K562 (cell line): ENCODE results near the gene KCTD4. TPM values are rescaled to one million over a fixed set of nuclear protein-coding genes. Genes with fewer than 3 reads are reported as not detected.

Experiments used
- ATAC-seq: fragments of 200-7000 bp; cut with Tn5 transposase; 3 replicates; pipeline ENCODE4 v1.9.1; 2020; ENCODE audit warnings: moderate library complexity
- BruUV-seq: library from RNA; stranded (reverse); fragments of 400-500 nt; replicated peaks from 2 replicates; lab custom pipeline; 2021; lab: Mats Ljungman, UMichigan
- CTCF ChIA-PET: fragments of 300-600 bp; formaldehyde crosslinking; extraction: SDS; loops from one replicate; lab custom pipeline; 2021; ENCODE audit warnings: low intra/inter-chr PET ratio; lab: Yijun Ruan, JAX
- POLR2A ChIA-PET: fragments of 300-600, 350-650 bp; sonication (Branson Sonifier 250); formaldehyde crosslinking; extraction: SDS; loops from one replicate; lab custom pipeline; 2021; ENCODE audit warnings: antibody characterized with exemption, inconsistent platforms; lab: Yijun Ruan, JAX
- DNase-seq, 4 experiments: peaks; one replicate each; pipeline versions ENCODE4 v3.0.0 to v3.0.0-alpha.2; 2011 to 2018; ENCODE audit warnings: low spot score in 3 of 4, mixed read lengths in 3 of 4; ENCODE audit errors: extremely low read depth in 1 of 4
- FAIRE-seq: peaks from 2 replicates; lab custom pipeline; 2011; peaks lifted over from hg19 to GRCh38; lab: Jason Lieb, UNC
- H2AFZ ChIP-seq: 2 replicates; pipeline ENCODE4 v1.6.0; 2011; ENCODE audit warnings: low read depth, low read length, control low read depth, inconsistent platforms
- H3K27ac ChIP-seq: fragments of 200-600 bp; 3 replicates; pipeline ENCODE4 v1.8.0; 2011; ENCODE audit warnings: low read depth, mild to moderate bottlenecking, control low read depth, inconsistent platforms, low read length, moderate library complexity, mixed read lengths; ENCODE audit errors: extremely low read depth
- H3K27me3 ChIP-seq, 2 experiments: fragments of 300-600 bp in 1 of 2; 2 replicates in 1 of 2; 3 replicates in 1 of 2; pipeline versions ENCODE4 v1.6.0 to v1.8.0; 2011; ENCODE audit warnings: inconsistent platforms in 2 of 2, low read length in 2 of 2, mild to moderate bottlenecking in 1 of 2, mixed read lengths in 1 of 2, moderate library complexity in 1 of 2; ENCODE audit not compliant: control insufficient read depth in 2 of 2, insufficient read depth in 2 of 2
- H3K36me3 ChIP-seq: fragments of 300-600 bp; 3 replicates; pipeline ENCODE4 v1.8.0; 2011; ENCODE audit warnings: mild to moderate bottlenecking, low read length, inconsistent platforms; ENCODE audit not compliant: control insufficient read depth, insufficient read depth
- H3K4me1 ChIP-seq, 2 experiments: fragments of 200-600 bp in 1 of 2; replicated peaks in 1 of 2; 2 replicates in 1 of 2; 3 replicates in 1 of 2; pipeline versions ENCODE4 v1.5.1 to v1.8.0; 2011; ENCODE audit warnings: inconsistent platforms in 2 of 2, low read length in 2 of 2, mild to moderate bottlenecking in 1 of 2, mixed read lengths in 1 of 2, moderate library complexity in 1 of 2; ENCODE audit not compliant: control insufficient read depth in 2 of 2, insufficient read depth in 2 of 2
- H3K4me2 ChIP-seq: 2 replicates; pipeline ENCODE4 v1.6.1; 2011; ENCODE audit warnings: low read length, control low read depth, inconsistent platforms, mixed read lengths; ENCODE audit not compliant: insufficient read depth
- H3K4me3 ChIP-seq: fragments of 200-600 bp; sonication (generic), shearing (Covaris generic); 2 replicates; pipeline ENCODE4 v1.5.1; 2016; ENCODE audit warnings: control low read depth, inconsistent platforms
- H3K79me2 ChIP-seq: fragments of 200-600 bp; 3 replicates; pipeline ENCODE4 v1.8.0; 2011; ENCODE audit warnings: low read length, inconsistent platforms; ENCODE audit not compliant: control insufficient read depth, insufficient read depth
- H3K9ac ChIP-seq, 2 experiments: 2 replicates each; pipeline versions ENCODE4 v1.6.0 to v1.6.1; 2011; ENCODE audit warnings: low read depth in 2 of 2, low read length in 2 of 2, control low read depth in 1 of 2, inconsistent platforms in 1 of 2, mild to moderate bottlenecking in 1 of 2, mixed read lengths in 1 of 2; ENCODE audit not compliant: insufficient read depth in 1 of 2
- H3K9me1 ChIP-seq: one replicate; pipeline ENCODE4 v1.6.0; 2011; ENCODE audit warnings: inconsistent platforms, mild to moderate bottlenecking, low read length, moderate library complexity; ENCODE audit not compliant: control insufficient read depth, insufficient read depth
- H3K9me3 ChIP-seq: replicated peaks from 2 replicates; pipeline ENCODE4 v1.5.1; 2011; ENCODE audit warnings: low read depth, low read length, inconsistent platforms; ENCODE audit not compliant: control insufficient read depth, insufficient read depth
- H4K20me1 ChIP-seq: replicated peaks from 2 replicates; pipeline ENCODE4 v1.6.1; 2011; ENCODE audit warnings: low read length, inconsistent platforms, mixed read lengths; ENCODE audit not compliant: control insufficient read depth, insufficient read depth
- ATF3 ChIP-seq, 2 experiments: fragments of 450-650 bp in 1 of 2; sonication (generic) in 1 of 2; formaldehyde crosslinking in 1 of 2; IDR thresholded peaks in 1 of 2; conservative IDR thresholded peaks in 1 of 2; 2 replicates each; pipeline versions ENCODE4 v1.6.1 to v1.8.1; 2016 to 2023; ENCODE audit warnings: mild to moderate bottlenecking in 2 of 2, moderate library complexity in 2 of 2, inconsistent platforms in 1 of 2, missing genetic modification reagents in 1 of 2
- CBX2 ChIP-seq: fragments of 200-600 bp; sonication (generic); IDR thresholded peaks from one replicate; pipeline ENCODE4 v1.6.1; 2012; ENCODE audit warnings: mild to moderate bottlenecking, low read length, inconsistent platforms; ENCODE audit not compliant: insufficient read depth, poor library complexity, severe bottlenecking
- PHB2 ChIP-seq: fragments of 450-650 bp; IDR thresholded peaks from 2 replicates; pipeline ENCODE4 v1.6.1; 2017; ENCODE audit warnings: low read depth
- REST ChIP-seq, 2 experiments: fragments of 450-650 bp; formaldehyde crosslinking in 1 of 2; IDR thresholded peaks; 2 replicates each; pipeline versions ENCODE4 v1.4.0 to v1.6.1; 2014 to 2020; ENCODE audit warnings: mild to moderate bottlenecking in 2 of 2, borderline replicate concordance in 1 of 2, low read depth in 1 of 2
- ZKSCAN3 ChIP-seq: fragments of 250-450 bp; sonication (Bioruptor Pico); IDR thresholded peaks from 2 replicates; pipeline ENCODE4 v1.4.0; 2020
- ZNF408 ChIP-seq: fragments of 250-450 bp; sonication (Bioruptor Pico); IDR thresholded peaks from 2 replicates; pipeline ENCODE4 v1.4.0; 2020; ENCODE audit warnings: low read depth, mild to moderate bottlenecking, moderate library complexity
- WGBS: fragments of 100-300 bp; shearing (Covaris generic); methylation state at CpG from one replicate; pipeline ENCODE4 v1.1.6; 2016; ENCODE audit warnings: low coverage, mixed read lengths; ENCODE audit not compliant: insufficient coverage; ENCODE audit errors: missing lambda C conversion rate; 5-methylcytosine and 5-hydroxymethylcytosine counted together
- in situ Hi-C: fragments of 300-500 bp; cut with MboI; formaldehyde crosslinking; loops from 4 replicates; pipeline ENCODE4 v1.15.0; 2018; ENCODE audit warnings: inconsistent platforms, mixed read lengths
- intact Hi-C: fragments of 100-400 bp; cut with micrococcal nuclease; formaldehyde crosslinking; loops from 2 replicates; pipeline ENCODE4 v1.14.2; 2022
- polyA plus RNA-seq, 8 experiments: library from polyadenylated mRNA; depleted of rRNA in 4 of 8; stranded (reverse) in 5 of 8; unstranded in 3 of 8; fragments of >200 nt; fragmentation: Nextera tagmentation in 2 of 8; fragmentation: Illumina TruSeq in 1 of 8; extraction: Ambion mirVana in 2 of 8; extraction: Trizol in 1 of 8; gene quantifications; 2 replicates each; pipeline versions ENCODE4 v1.2.1 to v1.2.3, GENCODE V29; 2011 to 2014; ENCODE audit warnings: inconsistent platforms in 1 of 8, missing spikeins in 1 of 8
- total RNA-seq, 7 experiments: library from RNA; depleted of rRNA in 6 of 7; stranded (reverse); fragments of >200 nt in 6 of 7; fragmentation: Illumina TruSeq in 2 of 7; extraction: Trizol in 2 of 7; gene quantifications; 2 replicates each; pipeline versions ENCODE4 v1.2.1 to v1.2.3, GENCODE V29; 2011 to 2021; ENCODE audit warnings: low replicate concordance in 1 of 7

KCTD4 gene
- total and polyA plus RNA-seq, 9 of the 15 experiments (the other 6 are each of a cell fraction or from before 2014, with no cell fraction given) = not detected

- no peak for TF ChIP-seq CBX2
- peak; percentile 50; the same call in 1 of the 2 replicates for TF ChIP-seq ATF3 (IDR thresholded peaks at IDR 0.05)
- no peak for TF ChIP-seq ATF3 (CRISPR knock-in tag; conservative IDR thresholded peaks at IDR 0.05)
- TF ChIP-seq, all 486 proteins: peak for 2
Measured at GRCh38 chr13:45195421-45195820, 5.4 kb downstream of the KCTD4 start (continued).

GRCh38 chr13:45194081-45194939 is 6.5 kb downstream of the KCTD4 start:
- in situ Hi-C loops (no loop called here), intact Hi-C loops (loop anchor here (10.0 kb wide), 1 partner anchor 110 kb away; no protein-coding TSS in a partner anchor)
- Histone ChIP-seq H3K36me3 (peaks cover 16% of the 10 kb centered on the region), H2AFZ (no peak overlapping the region), H3K27me3 (no peaks in the 10 kb centered on the region), H3K4me2 (no peak overlapping the region), H3K27ac (no peak overlapping the region), H3K9ac (no peak overlapping the region), H4K20me1 (no peaks in the 10 kb centered on the region), H3K79me2 (peaks cover 15% of the 10 kb centered on the region), H3K9me3 (no peaks in the 10 kb centered on the region), H3K4me1 (peaks cover 0 to 5% of the 10 kb centered on the region in 2 experiments; a peak in 2 of 5 replicates), H3K4me3 (no peak overlapping the region), H3K9me1 (no peaks in the 10 kb centered on the region)
- ChIA-PET POLR2A (interaction anchor here (0.7 kb wide), 1 partner anchor 9 kb away, joined by 3 read pairs; no protein-coding TSS in a partner anchor), CTCF (interaction anchor here (0.7 kb wide), 1 partner anchor 147 kb away, joined by 3 read pairs; no protein-coding TSS in a partner anchor)
- 68% methylated on average over 8 of the region's 15 CpGs for WGBS
- FAIRE-seq = no peak
- BruUV-seq = no TSS peak
- peak; percentile 54; the same call in 1 of the 3 replicates for ATAC-seq
- no peak for DNase-seq
- TF ChIP-seq REST (IDR thresholded peaks at IDR 0.05; ENCODE audit: borderline replicate concordance) (peak; percentile 8; the same call in 1 of the 2 replicates), REST (CRISPR knock-in tag; IDR thresholded peaks at IDR 0.05; ENCODE audit: low read depth) (no peak), PHB2 (no peak), ZKSCAN3 (CRISPR knock-in tag) (no peak), ZNF408 (no peak)
